ENCODE results near the gene EDN2.

Gene EDN2

DNA sequence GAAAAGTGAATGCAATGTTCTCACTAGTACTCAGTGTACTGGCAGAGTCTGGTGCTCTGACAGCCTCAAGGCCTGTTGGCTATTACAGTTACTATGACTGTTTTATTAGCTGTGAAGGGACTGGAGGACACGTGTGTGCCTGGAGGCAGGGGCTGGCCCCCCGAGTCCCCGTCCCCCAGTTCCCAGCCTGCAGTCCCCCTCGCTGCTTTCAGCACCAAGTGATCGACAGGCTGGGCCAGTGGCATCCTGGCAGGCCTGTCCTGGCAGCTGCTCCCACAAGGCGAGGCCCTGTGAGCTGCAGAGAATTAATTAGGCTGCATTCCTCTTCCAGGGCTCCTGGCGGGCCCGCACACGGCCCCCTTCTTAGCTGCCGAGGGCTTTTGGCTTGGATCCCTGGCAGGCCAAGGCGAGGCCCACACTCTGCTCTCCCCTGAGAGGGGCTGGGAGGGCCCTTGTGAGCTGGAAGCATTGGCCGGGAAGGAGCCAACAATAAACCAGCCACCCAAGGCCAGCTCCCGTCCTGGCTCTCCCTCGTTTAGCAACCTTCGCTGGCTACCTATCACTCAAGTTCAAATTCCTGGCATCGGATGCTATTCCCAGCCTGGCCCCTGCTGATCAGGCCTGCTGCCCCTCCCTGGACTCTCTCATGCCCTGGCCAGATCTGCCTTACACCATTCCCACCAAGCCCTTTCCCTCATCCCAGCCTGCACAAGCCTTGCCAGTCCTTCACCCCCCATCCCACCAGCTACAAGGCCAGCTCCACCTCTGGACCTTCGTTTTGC, 9.8 kb downstream of the EDN2 start:
- Histone ChIP-seq H3K36me3 (no peaks in the 10 kb centered on the region), H3K27me3 (no peaks in the 10 kb centered on the region), H3K27ac (no peak overlapping the region)

DNA sequence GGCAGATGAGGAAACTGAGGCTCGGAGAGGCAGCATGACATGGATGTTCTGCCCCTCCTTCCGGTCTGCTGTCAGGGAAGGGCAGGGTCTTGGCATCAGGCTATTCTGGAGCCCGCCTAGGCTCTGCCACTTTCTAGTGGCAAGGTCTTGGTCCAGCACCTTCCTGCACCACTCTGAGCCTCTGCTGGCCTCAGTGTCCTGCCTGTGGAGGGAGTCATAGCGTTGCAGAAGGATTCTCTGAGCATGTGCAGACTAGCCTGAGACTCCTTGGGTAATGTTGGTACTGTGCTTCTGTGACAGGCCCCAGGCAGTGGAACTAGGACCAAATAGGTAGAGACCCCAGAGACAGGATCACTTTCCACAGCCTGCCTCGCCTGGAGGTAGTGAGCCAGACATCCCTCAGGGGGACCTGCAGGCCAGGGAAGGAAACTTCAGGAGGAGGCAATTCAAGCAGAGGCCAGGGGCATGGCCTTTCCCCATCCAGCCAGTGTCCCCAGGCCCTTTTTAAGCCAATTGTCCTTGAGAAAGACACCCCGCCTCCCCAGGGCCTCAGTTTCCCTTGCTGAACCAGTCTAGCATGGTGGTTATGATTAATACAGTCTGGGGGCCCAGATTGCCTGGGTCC, 10.6 kb downstream of the EDN2 start:
- no peak overlapping the region for H3K27ac ChIP-seq
- no peaks in the 10 kb centered on the region for H3K9me3 ChIP-seq
- TF ChIP-seq, protein P1, sequence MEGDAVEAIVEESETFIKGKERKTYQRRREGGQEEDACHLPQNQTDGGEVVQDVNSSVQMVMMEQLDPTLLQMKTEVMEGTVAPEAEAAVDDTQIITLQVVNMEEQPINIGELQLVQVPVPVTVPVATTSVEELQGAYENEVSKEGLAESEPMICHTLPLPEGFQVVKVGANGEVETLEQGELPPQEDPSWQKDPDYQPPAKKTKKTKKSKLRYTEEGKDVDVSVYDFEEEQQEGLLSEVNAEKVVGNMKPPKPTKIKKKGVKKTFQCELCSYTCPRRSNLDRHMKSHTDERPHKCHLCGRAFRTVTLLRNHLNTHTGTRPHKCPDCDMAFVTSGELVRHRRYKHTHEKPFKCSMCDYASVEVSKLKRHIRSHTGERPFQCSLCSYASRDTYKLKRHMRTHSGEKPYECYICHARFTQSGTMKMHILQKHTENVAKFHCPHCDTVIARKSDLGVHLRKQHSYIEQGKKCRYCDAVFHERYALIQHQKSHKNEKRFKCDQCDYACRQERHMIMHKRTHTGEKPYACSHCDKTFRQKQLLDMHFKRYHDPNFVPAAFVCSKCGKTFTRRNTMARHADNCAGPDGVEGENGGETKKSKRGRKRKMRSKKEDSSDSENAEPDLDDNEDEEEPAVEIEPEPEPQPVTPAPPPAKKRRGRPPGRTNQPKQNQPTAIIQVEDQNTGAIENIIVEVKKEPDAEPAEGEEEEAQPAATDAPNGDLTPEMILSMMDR (IDR thresholded peaks at IDR 0.05) = no peak
- H3K36me3 ChIP-seq = no peaks in the 10 kb centered on the region
- no peak overlapping the region for H3K4me3 ChIP-seq (ENCODE audit: low read depth in 1 of 2, low read length in 1 of 2)
- H3K27me3 ChIP-seq = no peaks in the 10 kb centered on the region
- no peaks in the 10 kb centered on the region for H3K4me1 ChIP-seq (ENCODE audit: control insufficient read depth in 1 of 2, insufficient read depth in 1 of 2, low read depth in 1 of 2, low read length in 1 of 2)

More for the DNA sequence above, 9.8 kb downstream of the EDN2 start:
- Histone ChIP-seq H3K4me1 (ENCODE audit: control insufficient read depth in 1 of 2, insufficient read depth in 1 of 2, low read depth in 1 of 2, low read length in 1 of 2) (no peaks in the 10 kb centered on the region), H3K9me3 (no peaks in the 10 kb centered on the region), H3K4me3 (ENCODE audit: low read depth in 1 of 2, low read length in 1 of 2) (no peak overlapping the region)
- TF ChIP-seq, protein P1 (IDR thresholded peaks at IDR 0.05) = no peak

DNA sequence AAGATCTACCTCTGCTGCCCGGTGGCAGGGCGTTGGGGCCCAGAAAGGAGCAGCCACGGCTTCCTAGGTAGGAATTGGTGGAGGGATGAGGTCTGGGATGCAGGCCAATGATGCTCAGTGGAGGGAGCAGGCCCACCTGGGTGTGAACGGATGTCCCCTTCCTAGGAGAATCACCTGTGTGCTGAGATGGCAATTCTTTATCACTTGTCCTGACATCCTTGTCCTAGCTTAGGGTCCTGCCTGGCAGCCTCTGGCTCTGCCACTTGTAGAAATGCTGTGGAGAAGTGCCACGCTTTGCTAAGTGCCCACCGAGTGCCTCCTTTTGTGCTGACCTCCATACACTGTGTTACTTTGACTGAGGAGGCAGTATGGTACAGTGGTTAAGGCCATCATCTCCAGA, 12.8 kb downstream of the EDN2 start:
- Histone ChIP-seq H3K9me3 (no peaks in the 10 kb centered on the region), H3K27ac (no peak overlapping the region), H3K4me1 (ENCODE audit: control insufficient read depth in 1 of 2, insufficient read depth in 1 of 2, low read depth in 1 of 2, low read length in 1 of 2) (no peaks in the 10 kb centered on the region), H3K36me3 (no peaks in the 10 kb centered on the region), H3K27me3 (no peaks in the 10 kb centered on the region), H3K4me3 (ENCODE audit: low read depth in 1 of 2, low read length in 1 of 2) (no peak overlapping the region)
- TF ChIP-seq, protein P1 (IDR thresholded peaks at IDR 0.05) = no peak

DNA sequence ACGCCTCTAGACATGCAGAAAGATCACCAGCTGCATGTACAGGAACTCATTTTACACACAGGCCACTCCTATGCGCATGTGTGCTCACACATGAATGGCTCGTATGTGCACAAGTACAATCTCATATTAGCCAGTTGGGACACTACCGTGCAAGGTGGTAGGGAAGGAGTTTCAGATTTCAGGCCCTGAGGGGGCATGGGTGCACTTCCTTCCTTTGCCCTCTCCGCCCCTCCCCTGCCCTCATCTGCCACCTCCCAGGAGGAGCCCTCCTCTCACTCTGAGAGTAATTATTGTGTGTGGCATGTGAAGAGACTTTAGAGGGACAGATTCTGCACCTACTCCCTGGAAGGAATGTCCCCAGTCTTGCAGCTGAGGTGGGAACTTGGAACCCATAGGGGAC, 14.8 kb downstream of the EDN2 start:
- no peaks in the 10 kb centered on the region for H3K4me1 ChIP-seq (ENCODE audit: control insufficient read depth in 1 of 2, insufficient read depth in 1 of 2, low read depth in 1 of 2, low read length in 1 of 2)
- no peak overlapping the region for H3K4me3 ChIP-seq (ENCODE audit: low read depth in 1 of 2, low read length in 1 of 2)
- TF ChIP-seq, protein P1 (IDR thresholded peaks at IDR 0.05) = no peak

DNA sequence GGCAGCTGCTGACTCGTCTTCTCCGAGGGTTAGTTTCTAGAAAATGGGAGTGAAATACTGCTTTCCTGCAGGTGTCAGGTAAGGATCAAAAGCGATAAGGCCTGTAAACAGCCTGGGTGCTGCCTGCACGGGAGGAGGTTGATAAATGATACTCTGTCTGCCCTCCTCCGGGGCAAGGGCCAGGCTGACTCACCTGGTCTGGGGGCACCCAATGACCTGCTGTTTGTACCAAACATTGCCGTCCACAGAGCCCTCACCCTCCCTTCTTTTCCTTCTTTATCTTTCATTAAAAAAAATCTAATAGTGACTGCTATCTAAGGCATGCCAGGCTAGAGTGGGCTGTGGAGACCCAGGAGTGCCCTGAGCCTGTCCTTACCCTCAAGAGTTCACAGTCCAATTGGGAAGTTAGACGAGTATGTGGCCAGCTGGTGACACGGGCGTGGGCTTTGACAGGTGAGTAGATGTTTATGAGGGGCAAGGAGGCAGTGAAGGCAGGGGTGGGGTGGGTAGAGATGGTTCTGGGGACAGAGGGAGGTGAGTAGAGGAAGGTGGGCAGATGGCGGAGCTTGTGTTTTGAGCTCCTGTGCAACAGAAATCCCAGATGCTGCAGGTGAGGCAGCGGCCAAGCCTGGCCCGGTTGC, 16.2 kb downstream of the EDN2 start:
- Histone ChIP-seq H3K27me3 (no peaks in the 10 kb centered on the region), H3K4me1 (ENCODE audit: control insufficient read depth in 1 of 2, insufficient read depth in 1 of 2, low read depth in 1 of 2, low read length in 1 of 2) (no peaks in the 10 kb centered on the region), H3K36me3 (no peaks in the 10 kb centered on the region), H3K4me3 (ENCODE audit: low read depth in 1 of 2, low read length in 1 of 2) (no peak overlapping the region), H3K27ac (no peak overlapping the region), H3K9me3 (no peaks in the 10 kb centered on the region)
- TF ChIP-seq, protein P1 (IDR thresholded peaks at IDR 0.05) = no peak

More for the DNA sequence above, 14.8 kb downstream of the EDN2 start:
- no peaks in the 10 kb centered on the region for H3K27me3 ChIP-seq
- no peaks in the 10 kb centered on the region for H3K36me3 ChIP-seq
- H3K27ac ChIP-seq = no peak overlapping the region
- H3K9me3 ChIP-seq = no peaks in the 10 kb centered on the region
